HG03097 (cell line): ENCODE data around the gene DYDC2.

Experiments used
- ATAC-seq: cut with Tn5 transposase; IDR thresholded peaks from one replicate; pipeline ENCODE4 v1.9.1; 2021; ENCODE audit not compliant: unreplicated experiment, low FRiP score

Gene DYDC2

GRCh38 chr10:80365510-80365909, 8.9 kb downstream of the DYDC2 start:
- ATAC-seq = no peak

DNA sequence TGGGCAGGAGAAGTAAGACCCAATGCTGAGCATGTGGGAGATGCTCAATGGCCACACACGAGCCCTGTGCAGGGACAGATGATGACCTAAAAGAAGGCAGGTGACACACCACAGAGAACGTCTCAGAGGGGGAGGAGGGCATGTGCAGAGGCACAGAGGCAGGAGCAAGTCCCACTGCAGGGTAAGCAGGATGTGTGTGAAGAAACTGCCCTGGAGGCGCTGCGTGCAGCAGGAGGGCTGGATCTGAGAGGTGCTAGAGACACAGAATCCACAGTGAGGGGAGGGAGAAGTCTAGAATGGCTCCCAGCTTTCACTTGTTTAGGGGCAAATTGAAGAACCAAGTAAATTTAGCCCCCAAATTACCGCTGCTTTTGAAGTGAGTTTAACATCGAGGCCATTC, 14.9 kb downstream of the DYDC2 start:
- ATAC-seq = no peak

GRCh38 chr10:80372675-80373074, 16.1 kb downstream of the DYDC2 start:
- no peak for ATAC-seq

- no peak for ATAC-seq
Observed at GRCh38 chr10:80373502-80373901, 16.9 kb downstream of the DYDC2 start.

DNA sequence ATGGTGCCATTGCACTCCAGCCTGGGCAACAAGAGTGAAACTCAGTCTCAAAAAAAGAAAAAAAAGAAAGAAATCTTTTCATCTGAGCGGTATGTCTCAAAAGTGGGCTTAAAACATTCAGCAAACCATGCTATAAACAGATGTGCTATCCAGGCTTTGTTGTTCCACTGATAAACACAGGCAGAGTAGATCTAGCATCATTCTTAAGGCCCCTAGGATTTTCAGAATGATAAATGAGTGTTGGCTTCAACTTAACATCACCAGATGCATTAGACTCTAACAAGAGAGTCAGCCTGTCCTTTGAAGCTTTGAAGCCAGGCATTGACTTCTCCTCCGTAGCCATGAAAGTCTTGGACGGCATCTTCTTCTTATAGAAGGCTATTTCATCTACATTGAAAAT, 23.1 kb downstream of the DYDC2 start:
- ATAC-seq = no peak

DNA sequence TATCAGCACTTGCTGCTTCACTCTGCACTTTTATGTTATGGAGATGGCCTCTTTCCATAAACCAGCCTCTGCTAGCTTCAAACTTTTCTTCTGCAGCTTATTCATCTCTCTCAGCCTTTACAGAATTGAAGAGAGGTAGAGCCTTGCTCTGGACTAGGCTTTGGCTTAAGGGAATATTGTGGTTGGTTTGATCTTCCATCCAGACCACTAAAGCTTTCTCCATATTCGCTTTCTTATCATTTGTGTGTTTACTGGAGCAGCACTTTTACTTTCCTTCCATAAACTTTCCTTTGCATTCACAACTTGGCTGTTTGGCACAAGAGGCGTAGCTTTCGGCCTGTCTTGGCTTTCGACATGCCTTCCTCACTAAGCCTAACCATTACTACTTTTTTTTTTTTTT, 23.6 kb downstream of the DYDC2 start:
- ATAC-seq = no peak

DNA sequence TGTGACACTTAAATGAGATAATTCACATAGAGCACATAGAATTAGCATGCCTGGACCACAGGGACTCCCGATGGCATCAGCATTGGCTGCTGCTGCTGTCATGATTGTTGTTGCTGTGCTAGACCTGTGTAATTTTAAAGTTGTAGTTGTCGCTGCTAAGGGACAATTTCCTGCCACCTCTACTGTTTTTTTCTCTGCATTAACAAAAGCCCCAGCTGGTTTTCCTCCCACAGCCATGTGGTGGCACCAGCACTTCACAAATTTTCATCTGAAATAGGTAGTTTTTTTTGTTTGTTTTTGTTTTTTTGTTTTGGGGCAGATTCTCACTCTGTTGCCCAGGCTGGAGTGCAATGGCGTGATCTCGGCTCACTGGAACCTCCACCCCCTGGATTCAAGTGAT, 26.4 kb downstream of the DYDC2 start:
- no peak for ATAC-seq

- ATAC-seq = no peak
Observed at GRCh38 chr10:80390740-80391139, 34.2 kb downstream of the DYDC2 start.

DNA sequence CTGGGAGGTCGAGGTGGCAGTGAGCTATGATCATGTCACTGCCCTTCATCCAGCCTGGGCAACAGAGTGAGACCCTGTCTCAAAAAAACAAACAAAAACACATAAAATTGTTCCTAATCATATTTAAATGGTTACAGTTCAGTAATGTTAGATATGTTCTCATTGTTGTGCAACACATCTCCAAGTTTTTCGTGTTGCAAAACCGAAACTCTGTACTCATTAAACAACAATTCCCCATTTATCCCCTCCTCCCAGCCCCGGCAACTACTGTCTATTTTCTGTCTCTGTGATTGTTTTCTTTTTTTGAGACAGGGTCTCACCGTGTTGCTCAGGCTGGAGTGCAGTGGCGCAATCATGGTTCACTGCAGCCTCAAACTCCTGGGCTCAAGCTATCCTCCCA, 35.7 kb downstream of the DYDC2 start:
- ATAC-seq = no peak

- no peak for ATAC-seq
Observed at GRCh38 chr10:80394358-80394916, 37.9 kb downstream of the DYDC2 start.

- ATAC-seq = no peak
Observed at GRCh38 chr10:80397014-80397413, 40.4 kb downstream of the DYDC2 start.

- ATAC-seq = no peak
Observed at GRCh38 chr10:80400136-80400804, 43.7 kb downstream of the DYDC2 start.

GRCh38 chr10:80405035-80405434, 48.5 kb downstream of the DYDC2 start:
- ATAC-seq = no peak

DNA sequence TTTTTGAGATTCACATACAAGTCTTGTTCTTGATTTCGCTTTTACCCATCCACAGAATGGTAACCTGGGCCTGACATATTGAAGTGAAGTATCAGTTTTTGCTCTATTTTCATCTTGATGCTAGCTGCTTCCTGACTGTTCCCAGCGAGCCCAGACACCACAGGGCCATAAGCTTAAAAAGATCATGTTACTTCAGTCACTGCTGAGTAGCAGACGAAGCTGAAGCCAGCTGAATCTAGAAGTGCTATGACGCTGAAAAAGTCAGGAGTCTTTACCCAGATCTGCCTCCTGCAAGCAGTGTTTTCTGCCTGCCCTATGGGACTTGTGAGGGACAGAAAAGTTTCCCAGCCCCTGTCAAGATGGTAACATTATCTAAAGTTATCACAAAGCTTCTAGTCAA, 49.0 kb downstream of the DYDC2 start:
- ATAC-seq = no peak

- no peak for ATAC-seq
Observed at GRCh38 chr10:80406204-80406603, 49.6 kb downstream of the DYDC2 start.

DNA sequence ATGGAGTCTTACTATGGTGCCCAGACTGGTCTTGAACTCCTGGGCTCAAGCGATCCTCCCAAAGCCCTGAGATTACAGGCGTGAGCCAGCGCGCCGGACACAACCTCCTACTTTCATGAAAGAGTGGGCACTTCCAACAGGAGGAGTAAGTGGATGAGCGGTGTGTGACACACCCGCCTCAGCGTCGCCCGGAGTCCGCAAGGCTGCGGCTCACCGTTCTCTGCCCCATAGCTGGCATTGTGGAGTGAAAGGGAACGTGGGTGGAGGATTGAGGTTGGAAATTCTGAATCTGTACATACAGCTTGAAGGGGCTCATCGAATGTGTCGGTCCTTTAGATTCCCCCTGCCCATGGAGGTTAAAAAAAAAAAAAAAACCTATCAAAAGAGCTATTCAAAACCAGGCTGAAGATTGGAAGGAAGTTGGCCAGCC, 51.2 kb downstream of the DYDC2 start:
- ATAC-seq = no peak

- peak; percentile 80 for ATAC-seq
Observed at GRCh38 chr10:80408242-80409101, 51.9 kb downstream of the DYDC2 start, which contains the start of gene PRXL2A. PRXL2A (plus strand) TSS chr10:80408551; CDS start chr10:80420468, 11,917 bp downstream.

DNA sequence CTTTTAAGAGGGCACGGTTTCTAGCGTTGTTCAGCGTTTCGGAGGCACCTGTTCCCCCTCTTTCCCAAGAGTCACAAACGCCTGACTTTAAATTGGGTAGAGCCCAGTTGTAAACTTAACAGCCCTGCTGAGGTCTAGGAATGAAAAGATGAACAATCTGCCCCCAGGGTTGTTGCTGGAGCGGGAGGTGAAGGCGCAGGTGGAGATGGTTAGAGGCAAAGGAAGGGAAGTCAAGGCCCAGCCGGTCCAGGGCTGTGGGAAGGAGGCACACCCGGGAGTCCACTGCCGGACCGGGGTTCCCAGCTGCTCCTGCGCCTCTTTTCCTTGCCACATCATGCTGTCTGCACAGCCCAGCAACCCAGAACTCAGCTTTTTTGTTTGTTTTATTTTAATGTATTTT, 52.5 kb downstream of the DYDC2 start:
- no peak for ATAC-seq

DNA sequence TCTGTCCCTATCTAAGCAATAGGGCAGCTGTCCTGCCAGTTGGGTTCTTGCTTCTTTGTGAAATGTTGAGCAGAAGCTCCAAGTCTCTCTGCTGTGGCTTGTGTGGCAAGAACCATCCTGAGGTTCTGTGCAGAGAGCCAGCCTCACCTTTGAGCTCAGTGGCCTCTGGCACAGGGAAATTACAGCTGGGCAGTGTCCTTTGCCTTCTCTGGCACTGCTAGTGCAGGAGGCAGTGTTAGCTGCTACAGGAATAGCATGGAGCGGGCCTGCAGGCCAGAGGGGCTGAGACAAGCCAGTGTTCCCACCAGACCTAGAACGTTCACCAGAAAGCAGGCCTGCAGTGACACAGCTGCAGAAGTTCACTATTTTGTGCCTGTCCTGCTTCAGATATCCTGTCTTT, 53.5 kb downstream of the DYDC2 start:
- no peak for ATAC-seq

DNA sequence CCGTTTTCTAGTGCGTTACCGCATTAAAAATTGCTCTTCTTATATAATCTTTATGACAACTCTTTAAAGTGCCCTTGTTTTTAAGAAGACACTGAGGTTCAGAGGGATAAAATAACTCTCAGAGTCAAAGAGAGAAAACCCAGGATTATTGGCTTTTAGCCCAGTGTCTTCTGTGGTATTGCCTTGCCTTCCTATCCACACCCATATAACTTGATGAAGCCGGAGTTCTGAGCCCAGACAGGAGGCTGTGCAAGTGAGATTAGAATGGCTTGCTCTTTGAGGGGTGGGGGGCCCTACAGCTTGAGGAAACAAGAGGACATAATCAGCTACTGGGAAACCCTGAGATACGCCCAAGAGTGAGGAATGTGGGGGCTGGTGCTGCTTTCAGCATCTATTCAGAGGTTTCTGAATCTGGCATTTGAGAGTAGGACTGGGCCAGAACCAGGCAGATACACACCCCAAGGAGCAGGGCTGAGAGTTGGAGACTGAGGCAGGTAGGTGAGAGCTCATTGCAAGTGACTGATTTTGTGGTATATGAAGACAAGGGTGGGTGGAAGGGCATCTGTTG, 54.1 kb downstream of the DYDC2 start:
- ATAC-seq = no peak

DNA sequence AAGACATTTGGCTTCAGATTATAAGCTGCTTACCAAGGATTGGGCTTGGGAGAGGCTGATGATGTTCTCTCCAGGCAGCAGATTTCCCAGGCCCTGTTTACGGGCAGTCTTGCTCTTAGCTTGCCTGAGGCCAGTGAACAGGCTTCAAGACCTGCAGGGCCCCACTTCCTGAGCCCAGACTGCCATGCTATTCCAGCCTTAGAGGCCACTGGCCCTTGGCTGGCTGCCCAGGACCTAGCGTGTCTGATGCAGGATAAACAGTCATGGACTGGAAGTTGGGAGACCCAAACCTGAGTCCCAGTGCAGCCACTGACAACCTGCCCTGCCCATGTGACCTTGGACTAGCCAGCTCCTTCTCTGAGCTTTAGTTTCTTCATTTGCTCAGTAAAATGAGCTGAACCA, 54.7 kb downstream of the DYDC2 start:
- ATAC-seq = no peak
